ACHN (cell line): ENCODE measurements around the gene TEX51.
A peak's percentile ranks its signal among the peaks of the same experiment; 100 is the strongest.

ENCODE experiments used
- DNase-seq: peaks from one replicate; pipeline ENCODE4 v3.0.0-alpha.2; 2015
- in situ Hi-C: cut with HindIII; loops from 2 replicates; pipeline ENCODE4 v1.10.0; 2017; ENCODE audit warnings: low sequenced_read_pairs, low pct_ligation_motif_present, low pct_unique_long_range_greater_than_20kb

The TEX51 gene

GRCh38 chr2:126936219-126936723, 37.6 kb downstream of the TEX51 start:
- no peak for DNase-seq
- in situ Hi-C loops, result no loop called here

- DNase-seq, result no peak
- in situ Hi-C loops, result no loop called here
Measured at GRCh38 chr2:126940331-126940730, 41.6 kb downstream of the TEX51 start.

- in situ Hi-C loops, result no loop called here
- DNase-seq, result no peak
Measured at GRCh38 chr2:126942427-126943203, 43.9 kb downstream of the TEX51 start.

- in situ Hi-C loops, result no loop called here
Measured at GRCh38 chr2:126943612-126944348, 45.1 kb downstream of the TEX51 start.

GRCh38 chr2:126945118-126945517, 46.4 kb downstream of the TEX51 start:
- no peak for DNase-seq
- in situ Hi-C loops, result no loop called here

More at GRCh38 chr2:126943612-126944348, 45.1 kb downstream of the TEX51 start:
- no peak for DNase-seq

- peak; percentile 27 for DNase-seq
- in situ Hi-C loops, result no loop called here
Measured at GRCh38 chr2:126946318-126947102, 47.8 kb downstream of the TEX51 start.

GRCh38 chr2:126947103-126947429, 48.4 kb downstream of the TEX51 start:
- no peak for DNase-seq
- in situ Hi-C loops, result no loop called here

DNA sequence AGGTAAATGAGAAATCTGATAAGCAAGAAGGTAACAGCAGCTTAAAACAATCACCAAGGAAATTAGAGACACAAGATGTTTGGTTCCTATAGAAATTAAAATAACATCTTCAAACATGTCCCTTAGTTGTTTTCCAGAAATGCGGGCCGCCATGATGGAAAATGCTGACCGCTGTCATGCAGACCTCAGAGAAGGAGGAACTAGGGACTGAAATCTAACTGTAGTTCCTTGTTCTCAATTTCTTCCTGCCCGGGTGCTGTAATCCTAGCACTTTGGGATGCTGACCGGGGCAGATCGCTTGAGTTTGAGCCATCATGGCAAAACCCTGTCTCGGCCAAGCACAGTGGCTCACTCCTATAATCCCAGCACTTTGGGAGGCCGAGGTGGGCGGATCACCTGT, 51.1 kb downstream of the TEX51 start:
- in situ Hi-C loops, result no loop called here
- no peak for DNase-seq

DNA sequence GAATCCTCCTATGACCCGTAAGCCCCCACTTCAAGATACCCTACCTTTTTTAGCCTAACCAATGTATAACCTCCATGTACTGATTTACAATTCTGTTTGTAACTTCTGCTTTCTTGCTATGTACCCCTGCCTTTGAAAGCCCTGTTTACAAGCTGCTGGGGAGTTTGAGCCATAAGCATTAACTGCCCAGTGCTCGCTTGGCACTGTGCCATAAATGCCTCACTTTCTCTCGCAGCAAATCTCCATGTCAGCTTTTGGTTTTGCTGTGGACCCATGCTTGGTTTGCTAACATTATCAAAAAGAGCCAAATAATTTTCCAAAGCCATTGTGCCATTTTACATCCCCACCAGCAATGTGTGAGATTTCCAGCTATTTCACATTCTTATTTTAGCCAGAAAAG, 51.8 kb downstream of the TEX51 start:
- in situ Hi-C loops, result no loop called here
- DNase-seq, result no peak
